G401.6 (cell line): ENCODE data around the gene C17orf114.

ENCODE experiments used
- FAIRE-seq: peaks from 2 replicates; lab custom pipeline; 2012; peaks lifted over from hg19 to GRCh38; lab: Jason Lieb, UNC

The C17orf114 gene

GRCh38 chr17:4786106-4786511 lies 16.0 kb downstream of the C17orf114 start, which contains the start of gene VMO1:
Gene VMO1 (minus strand): TSS chr17:4786364. CDS start chr17:4786352, 12 bp downstream.
- FAIRE-seq: no peak

- FAIRE-seq: no peak
Observed at GRCh38 chr17:4785311-4786105, 16.6 kb downstream of the C17orf114 start.

DNA sequence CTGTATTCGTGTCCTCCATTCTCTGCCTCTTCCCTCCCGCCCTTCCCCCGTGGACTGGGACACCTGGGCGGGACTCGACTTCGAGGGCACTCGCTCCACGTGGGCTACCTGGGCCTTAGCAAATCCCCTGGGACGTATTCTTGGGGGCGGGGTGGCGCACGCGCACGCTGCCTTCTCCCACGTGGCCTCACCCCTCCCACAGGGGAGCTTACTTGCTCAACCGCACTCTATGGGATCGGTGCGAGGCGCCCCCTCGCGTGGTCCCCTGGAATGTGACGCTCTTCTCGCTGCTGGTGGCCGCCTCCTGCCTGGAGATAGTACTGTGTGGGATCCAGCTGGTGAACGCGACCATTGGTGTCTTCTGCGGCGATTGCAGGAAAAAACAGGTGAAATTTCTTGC lies 19.5 kb downstream of the C17orf114 start:
- FAIRE-seq: no peak

DNA sequence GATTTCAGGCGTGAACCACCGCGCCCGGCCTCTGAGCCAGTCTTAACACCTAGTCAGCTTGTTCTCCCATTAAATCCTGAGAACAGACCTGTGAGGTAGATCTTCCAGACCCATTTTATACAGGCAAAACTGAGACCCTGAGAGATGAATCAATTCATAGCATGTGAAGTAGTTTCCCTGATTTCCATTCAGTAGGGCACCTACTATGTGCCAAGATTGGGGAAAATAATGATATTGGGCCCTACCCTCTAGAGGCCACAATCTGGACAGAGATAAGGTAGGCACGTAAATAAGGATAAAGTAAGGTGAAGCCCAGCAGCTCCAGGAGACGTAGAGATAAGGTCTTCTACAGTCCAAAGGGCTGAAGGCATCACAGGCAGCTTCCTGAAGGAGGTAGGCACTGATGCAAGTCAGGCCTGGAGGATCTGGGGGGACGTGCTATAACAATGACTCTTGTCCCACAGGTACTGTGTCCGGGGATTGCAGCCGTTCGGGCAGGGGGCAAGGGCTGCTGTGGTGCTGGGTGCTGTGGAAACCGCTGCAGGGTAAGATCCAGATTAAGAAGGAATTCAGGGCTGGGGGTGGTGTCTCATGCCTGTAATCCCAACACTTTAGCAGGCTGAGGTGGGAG lies 21.7 kb downstream of the C17orf114 start:
- FAIRE-seq: no peak

DNA sequence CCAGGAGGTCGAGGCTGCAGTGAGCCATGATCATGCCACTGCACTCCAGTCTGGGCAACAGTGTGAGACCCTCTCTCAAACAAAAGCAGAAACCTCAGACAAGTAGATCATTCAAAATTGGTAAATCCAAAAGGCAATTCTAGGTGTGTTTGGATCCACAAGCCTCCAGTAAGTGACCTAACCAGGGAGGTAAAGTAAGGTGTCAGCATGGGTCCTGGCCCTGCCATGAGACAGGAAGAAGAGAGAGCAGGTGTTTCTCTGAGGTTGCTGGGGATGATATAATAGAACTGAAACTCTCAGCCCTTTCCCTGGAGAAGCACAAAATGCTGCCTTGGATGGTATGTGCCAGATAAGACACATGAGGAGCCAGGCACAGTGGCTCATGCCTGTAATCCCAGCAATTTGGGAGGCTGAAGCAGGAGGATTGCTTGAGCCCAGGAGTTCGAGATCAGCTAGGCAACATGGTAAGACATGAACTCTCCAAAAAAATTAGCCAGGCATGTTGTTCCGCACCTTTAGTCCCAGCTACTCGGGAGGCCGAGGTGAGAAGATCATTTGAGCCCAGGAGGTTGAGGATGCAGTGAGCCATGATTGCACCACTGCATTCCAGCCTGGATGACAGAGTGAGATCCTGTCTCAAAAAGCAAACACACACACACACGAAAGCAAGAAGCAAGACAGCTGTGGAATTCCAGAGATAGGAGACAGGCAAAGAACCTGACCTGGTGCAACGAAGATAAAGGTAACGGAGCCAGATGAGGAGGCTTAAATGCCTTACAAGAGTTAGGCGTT lies 24.0 kb downstream of the C17orf114 start:
- FAIRE-seq: no peak

GRCh38 chr17:4772235-4772613 lies 29.9 kb downstream of the C17orf114 start:
- no peak for FAIRE-seq

- FAIRE-seq: no peak
Observed at GRCh38 chr17:4771519-4772234, 30.5 kb downstream of the C17orf114 start, which contains the start of gene TM4SF5. Gene TM4SF5 (plus strand): TSS chr17:4771886. CDS start chr17:4771923, 37 bp downstream.

DNA sequence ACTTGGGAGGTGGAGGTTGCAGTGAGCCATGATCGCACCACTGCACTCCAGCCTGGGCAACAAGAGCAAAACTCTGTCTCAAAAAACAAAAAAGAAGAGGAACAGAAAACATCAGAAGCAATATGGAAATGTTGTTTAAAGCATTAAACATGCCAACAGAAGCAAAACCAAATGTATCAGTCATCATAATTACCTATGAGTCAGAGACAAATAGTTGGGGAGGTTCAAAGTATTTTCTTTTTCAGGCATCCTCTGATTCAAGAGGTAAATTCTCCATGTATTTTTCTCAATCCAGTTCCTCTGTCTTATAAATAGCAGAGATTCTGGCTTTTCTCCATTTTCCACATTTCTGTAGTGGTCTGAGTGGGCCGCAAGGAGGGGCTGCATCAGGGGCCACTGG lies 32.5 kb downstream of the C17orf114 start:
- no peak for FAIRE-seq

- FAIRE-seq: no peak
Observed at GRCh38 chr17:4768298-4768697, 33.8 kb downstream of the C17orf114 start.

DNA sequence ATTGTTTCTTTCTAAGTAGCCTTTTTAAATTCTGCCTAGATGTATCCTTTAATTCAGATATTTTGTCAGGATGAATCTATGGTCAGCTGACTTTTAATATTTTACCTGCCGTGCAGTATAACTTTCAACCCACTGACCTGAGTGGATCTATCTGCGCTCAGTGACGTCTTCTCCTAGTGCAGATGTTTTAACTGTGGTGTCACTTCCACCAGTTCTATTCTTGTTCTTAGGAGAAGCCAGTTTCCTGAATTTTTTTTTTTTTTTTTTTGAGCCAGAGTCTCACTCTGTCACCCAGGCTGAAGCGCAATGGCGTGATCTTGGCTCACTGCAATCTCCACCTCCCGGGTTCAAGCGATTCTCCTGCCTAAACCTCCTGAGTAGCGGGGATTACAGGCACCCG lies 35.4 kb downstream of the C17orf114 start:
- FAIRE-seq: no peak

GRCh38 chr17:4766201-4766600 lies 35.9 kb downstream of the C17orf114 start:
- no peak for FAIRE-seq

- FAIRE-seq: no peak
Observed at GRCh38 chr17:4764595-4764994, 37.5 kb downstream of the C17orf114 start.

GRCh38 chr17:4759776-4760236 lies 42.3 kb downstream of the C17orf114 start:
- no peak for FAIRE-seq

DNA sequence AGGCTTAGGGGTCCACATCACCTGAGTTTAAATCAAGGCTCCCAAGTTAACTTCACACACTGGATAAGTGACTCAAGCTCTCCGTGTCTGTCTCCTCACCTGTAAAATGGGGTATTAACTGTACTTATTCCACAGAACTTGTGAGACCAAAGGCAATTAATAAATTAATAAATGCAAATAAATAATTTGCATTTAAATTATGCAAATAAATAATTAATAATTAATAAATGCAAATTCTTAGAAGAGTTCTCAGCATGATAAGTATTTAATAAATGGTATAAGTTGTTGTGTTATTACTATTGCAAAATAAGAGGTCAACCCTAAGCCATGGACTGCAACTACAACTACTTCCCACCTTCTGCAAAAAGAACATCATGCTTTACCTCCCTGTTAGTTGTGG lies 48.7 kb downstream of the C17orf114 start:
- no peak for FAIRE-seq

DNA sequence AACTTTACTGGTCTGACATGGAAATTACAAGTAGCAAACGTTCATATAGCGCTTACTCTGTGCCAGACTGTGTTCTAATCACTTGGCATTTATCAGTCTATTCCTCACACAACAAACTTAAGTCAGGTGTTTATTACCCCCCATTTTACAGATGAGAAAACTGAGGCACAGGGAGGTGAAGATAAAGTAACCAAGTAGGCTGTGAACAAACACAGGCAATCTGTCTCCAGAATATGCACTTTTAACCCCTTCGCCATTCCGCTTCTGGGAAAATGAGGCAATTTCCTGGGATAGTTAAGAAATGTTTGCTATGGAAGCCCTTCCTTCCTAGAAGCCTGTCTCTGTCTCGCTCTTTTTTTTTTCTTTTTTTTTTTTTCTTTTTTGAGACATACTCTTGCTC lies 50.2 kb downstream of the C17orf114 start:
- FAIRE-seq: no peak
